Naive B cell (primary cell): ENCODE measurements around the gene CPB2. TPM values are rescaled to one million over a fixed set of nuclear protein-coding genes. Genes with fewer than 3 reads are reported as not detected.

Experiments used
- ATAC-seq, 2 donors: fragments of 150-1000 bp; cut with Tn5 transposase; 2 replicates each; pipeline ENCODE4 v1.10.0; 2021; ENCODE audit warnings: low read depth in 2 of 2, mild to moderate bottlenecking in 2 of 2, moderate library complexity in 2 of 2
- DNase-seq: peaks from one replicate; pipeline ENCODE4 v3.0.0; 2022
- H3K27ac Mint-ChIP-seq, 6 donors: one replicate each; pipeline ENCODE4 v1.8.0; 2020 to 2022; ENCODE audit warnings: mild to moderate bottlenecking in 6 of 6, mixed read lengths in 6 of 6, moderate library complexity in 5 of 6, inconsistent platforms in 2 of 6
- H3K27me3 Mint-ChIP-seq, 3 donors: one replicate each; pipeline ENCODE4 v1.8.0; 2021 to 2022; ENCODE audit warnings: mixed read lengths in 3 of 3, mild to moderate bottlenecking in 1 of 3
- H3K36me3 Mint-ChIP-seq, 2 donors: one replicate each; pipeline ENCODE4 v1.8.0; 2020 to 2022; ENCODE audit warnings: mixed read lengths in 2 of 2, inconsistent platforms in 1 of 2, mild to moderate bottlenecking in 1 of 2
- H3K4me1 Mint-ChIP-seq, 3 donors: one replicate each; pipeline ENCODE4 v1.8.0; 2020 to 2022; ENCODE audit warnings: mixed read lengths in 3 of 3, inconsistent platforms in 1 of 3, mild to moderate bottlenecking in 1 of 3, moderate library complexity in 1 of 3
- H3K4me3 Mint-ChIP-seq, 8 donors: one replicate each; pipeline ENCODE4 v1.8.0; 2020 to 2022; ENCODE audit warnings: mild to moderate bottlenecking in 8 of 8, mixed read lengths in 8 of 8, moderate library complexity in 8 of 8, inconsistent platforms in 2 of 8
- H3K9me3 Mint-ChIP-seq, 7 donors: one replicate each; pipeline ENCODE4 v1.8.0; 2020 to 2022; ENCODE audit warnings: mixed read lengths in 7 of 7, mild to moderate bottlenecking in 5 of 7, inconsistent platforms in 2 of 7, moderate library complexity in 1 of 7
- polyA plus RNA-seq, 6 donors: library from polyadenylated mRNA; unstranded; fragments of 300-500 nt; fragmentation: Illumina TruSeq; gene quantifications; one replicate each; pipeline ENCODE4 v1.2.3, GENCODE V29; 2021; ENCODE audit warnings: low read depth in 6 of 6

Gene CPB2
- polyA plus RNA-seq, 6 donors from 2014 or later = 0.20 TPM; not detected in 5

DNA sequence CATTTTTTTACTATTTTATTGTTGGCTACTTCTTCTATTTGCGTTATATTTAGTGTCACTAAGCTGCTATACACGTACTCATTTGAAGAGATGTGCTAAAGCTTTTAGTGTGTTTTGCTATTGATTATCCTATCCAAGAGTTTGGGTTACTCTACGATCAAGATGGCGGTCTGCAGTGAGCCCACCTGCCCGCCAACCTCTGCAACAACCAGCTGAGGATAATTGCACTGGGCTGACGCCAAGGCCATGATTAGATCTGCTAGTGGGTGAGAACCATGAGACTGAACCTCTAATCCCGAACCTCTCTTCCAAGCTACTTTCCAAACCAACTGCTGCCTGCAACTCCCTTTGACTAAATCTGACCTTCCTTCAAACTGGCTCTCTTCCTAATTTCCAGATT, 1.8 kb downstream of the CPB2 start:
- Mint-ChIP-seq H3K36me3 (peaks cover 0 to 7% of the 10 kb centered on the region in 2 donors), H3K4me1 (peaks cover 15 to 17% (median 16%) of the 10 kb centered on the region in 3 donors), H3K4me3 (no peak overlapping the region), H3K9me3 (no peaks in the 10 kb centered on the region), H3K27me3 (peaks cover 0 to 5% (median 0%) of the 10 kb centered on the region in 3 donors), H3K27ac (no peak overlapping the region)
- ATAC-seq (no peak), DNase-seq (no peak)

DNA sequence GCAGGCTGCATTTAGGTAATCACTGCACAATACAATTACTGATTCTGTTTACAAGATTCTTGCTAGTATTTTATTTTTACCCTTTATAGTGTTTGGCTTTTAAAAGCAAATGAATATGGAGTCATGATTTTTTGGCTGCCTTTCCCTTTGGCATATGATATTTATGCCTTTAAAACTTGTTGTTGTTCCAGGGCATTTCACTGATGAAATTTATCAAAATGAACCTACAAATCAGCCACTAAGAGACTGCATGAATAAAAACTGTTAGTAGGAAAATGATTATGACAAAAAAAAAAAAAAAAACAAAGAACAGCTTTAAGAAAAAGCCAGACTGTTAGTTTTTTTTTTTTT, 2.6 kb downstream of the CPB2 start:
- Mint-ChIP-seq H3K27me3 (no peaks in the 10 kb centered on the region), H3K4me3 (no peak overlapping the region), H3K27ac (no peak overlapping the region), H3K4me1 (peaks cover 13 to 17% (median 14%) of the 10 kb centered on the region in 3 donors), H3K36me3 (peaks cover 0 to 7% of the 10 kb centered on the region in 2 donors), H3K9me3 (no peaks in the 10 kb centered on the region)
- DNase-seq = no peak
- no peak for ATAC-seq

DNA sequence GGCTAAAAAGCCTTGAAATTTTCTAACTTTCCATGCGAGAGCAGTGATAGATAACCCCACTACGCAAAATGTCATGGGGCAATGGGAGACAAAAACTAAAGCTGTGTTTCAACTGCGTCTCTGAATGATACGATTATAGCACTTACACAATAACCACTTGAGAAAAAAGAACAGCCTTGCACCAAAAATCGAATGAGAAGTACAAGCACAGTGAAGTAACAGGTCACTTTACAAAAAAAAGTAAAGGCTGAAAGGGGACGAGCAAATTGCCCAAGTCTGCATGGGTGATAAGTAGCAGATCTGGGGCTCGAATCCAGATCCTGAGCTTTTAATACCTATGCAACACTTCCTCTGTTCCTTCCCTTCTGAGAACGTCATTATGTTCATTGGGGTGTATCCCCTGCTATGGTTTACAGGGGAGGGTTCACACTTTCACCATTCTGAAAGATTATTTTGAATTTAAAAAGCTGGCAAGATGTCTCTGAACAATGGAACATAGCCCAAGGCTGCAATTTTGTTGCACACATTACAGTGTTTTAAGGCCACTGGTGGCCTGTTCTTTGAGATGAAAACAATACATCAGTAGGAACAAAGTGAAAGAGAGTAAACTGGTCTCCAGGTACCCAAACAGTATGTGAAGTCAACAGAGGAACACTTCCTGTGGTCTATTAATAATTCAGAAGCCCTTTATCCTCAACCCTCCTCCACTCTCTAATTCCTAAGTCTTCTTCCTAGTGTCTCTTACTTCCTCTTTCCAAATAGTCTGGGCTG, 3.2 kb downstream of the CPB2 start:
- H3K4me3 Mint-ChIP-seq = no peak overlapping the region
- H3K4me1 Mint-ChIP-seq = peaks cover 8 to 15% (median 10%) of the 10 kb centered on the region in 3 donors
- DNase-seq = no peak
- no peaks in the 10 kb centered on the region for H3K9me3 Mint-ChIP-seq
- ATAC-seq = peak in 1 of 2 donors; percentile 39
- H3K27me3 Mint-ChIP-seq = peaks cover 0 to 4% (median 0%) of the 10 kb centered on the region in 3 donors
- H3K36me3 Mint-ChIP-seq = peaks cover 0 to 7% of the 10 kb centered on the region in 2 donors
- H3K27ac Mint-ChIP-seq = no peak overlapping the region

DNA sequence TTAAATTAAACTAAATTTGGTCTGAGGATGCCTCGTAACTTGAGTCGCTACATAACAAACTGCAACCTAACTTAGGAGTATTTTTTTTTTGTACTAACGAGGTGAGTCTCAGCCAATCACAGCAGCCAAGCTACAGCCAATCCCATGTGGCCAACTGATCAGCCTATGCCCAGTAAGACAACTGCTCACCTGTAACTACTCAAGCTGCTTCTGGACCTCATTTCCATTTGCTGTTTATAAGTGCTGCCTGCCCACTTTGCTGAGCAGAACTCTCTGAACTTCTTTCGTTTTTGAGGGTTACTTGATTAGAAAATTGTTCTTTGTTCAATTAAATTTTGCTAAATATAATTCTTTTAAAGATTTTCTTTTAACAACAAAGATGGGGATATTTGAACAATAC, 3.8 kb downstream of the CPB2 start:
- peaks cover 0 to 10% (median 0%) of the 10 kb centered on the region in 3 donors for H3K27me3 Mint-ChIP-seq
- no peak for ATAC-seq
- no peaks in the 10 kb centered on the region for H3K9me3 Mint-ChIP-seq
- DNase-seq = no peak
- H3K36me3 Mint-ChIP-seq = peaks cover 0 to 7% of the 10 kb centered on the region in 2 donors
- no peak overlapping the region for H3K27ac Mint-ChIP-seq
- no peak overlapping the region for H3K4me3 Mint-ChIP-seq
- peaks cover 8 to 15% (median 10%) of the 10 kb centered on the region in 3 donors for H3K4me1 Mint-ChIP-seq

DNA sequence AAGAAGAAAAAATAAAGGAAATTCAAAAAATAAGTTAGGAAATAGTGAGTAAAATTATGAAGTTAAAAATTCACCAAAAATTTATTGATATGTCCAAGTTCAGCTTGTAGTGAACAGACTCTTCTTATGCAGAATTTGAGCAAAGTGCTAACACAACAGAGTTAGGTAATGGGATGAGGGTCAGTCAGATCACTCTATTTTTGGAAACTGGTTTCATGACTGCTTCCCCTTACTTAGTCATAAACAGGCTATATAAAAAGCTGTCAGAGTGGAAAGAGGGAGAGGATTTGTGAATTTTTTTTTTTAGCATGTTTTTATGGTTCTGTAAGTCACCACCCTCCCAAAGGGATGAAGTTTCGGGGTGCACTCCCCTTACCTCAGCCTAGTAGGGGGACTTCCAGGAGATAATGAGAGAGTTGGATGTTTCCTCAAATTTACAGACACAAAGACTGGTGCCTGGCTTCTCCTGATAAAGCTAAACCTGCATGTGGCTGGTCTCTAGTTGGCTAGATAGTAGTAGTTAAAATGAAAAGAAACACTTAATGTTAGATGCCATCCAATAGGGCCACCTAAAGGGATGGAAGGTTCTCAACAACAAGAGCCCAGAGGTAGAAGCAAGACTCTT, 4.5 kb downstream of the CPB2 start:
- no peak overlapping the region for H3K27ac Mint-ChIP-seq
- H3K27me3 Mint-ChIP-seq = peaks cover 0 to 13% (median 0%) of the 10 kb centered on the region in 3 donors
- H3K9me3 Mint-ChIP-seq = no peaks in the 10 kb centered on the region
- no peak for ATAC-seq
- no peak overlapping the region for H3K4me3 Mint-ChIP-seq
- peaks cover 8 to 15% (median 10%) of the 10 kb centered on the region in 3 donors for H3K4me1 Mint-ChIP-seq
- H3K36me3 Mint-ChIP-seq = peaks cover 0 to 7% of the 10 kb centered on the region in 2 donors
- no peak for DNase-seq

DNA sequence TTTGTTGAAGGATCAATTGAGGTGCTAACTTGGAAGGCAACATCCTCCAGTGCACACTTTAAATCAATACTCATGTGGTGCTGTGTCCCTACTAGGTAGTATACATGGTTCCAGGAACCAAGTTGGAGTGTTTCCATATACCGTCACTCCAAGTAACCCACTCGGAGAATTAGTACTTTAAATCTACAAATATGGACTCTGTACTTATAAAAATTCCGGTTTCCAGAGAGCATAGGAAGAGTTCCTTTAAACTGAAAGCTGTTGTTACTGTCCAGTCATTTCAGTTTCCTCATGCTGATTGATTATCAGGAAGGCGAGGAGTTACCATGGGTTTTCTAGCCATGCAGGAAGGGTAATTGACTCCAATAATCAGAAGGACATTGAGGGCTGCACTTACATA, 7.2 kb downstream of the CPB2 start:
- Mint-ChIP-seq H3K4me1 (peaks cover 8 to 15% (median 10%) of the 10 kb centered on the region in 3 donors), H3K36me3 (no peaks in the 10 kb centered on the region), H3K4me3 (no peak overlapping the region), H3K9me3 (no peaks in the 10 kb centered on the region), H3K27me3 (peaks cover 4 to 24% (median 7%) of the 10 kb centered on the region in 3 donors), H3K27ac (no peak overlapping the region)
- ATAC-seq (no peak), DNase-seq (no peak)

DNA sequence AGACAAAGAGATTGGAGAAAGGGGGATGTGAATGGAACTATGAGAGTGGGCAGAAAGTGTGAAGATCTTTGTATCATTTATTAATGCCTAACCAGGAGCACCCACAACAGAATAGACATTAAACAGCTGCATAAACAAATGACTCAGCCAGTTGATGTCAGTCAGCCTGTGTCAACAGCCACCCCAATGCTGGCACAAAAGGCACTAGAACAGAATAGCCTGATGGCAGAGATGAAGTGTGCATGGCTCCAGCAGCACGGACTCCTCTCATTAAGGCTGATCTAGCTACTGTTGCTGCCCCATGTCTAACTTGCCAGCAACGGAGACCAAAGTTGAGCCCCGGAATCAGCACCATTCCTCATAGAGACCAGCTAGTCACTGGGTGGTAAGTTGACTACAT, 7.8 kb downstream of the CPB2 start:
- ATAC-seq = no peak
- H3K4me3 Mint-ChIP-seq = no peak overlapping the region
- no peak overlapping the region for H3K27ac Mint-ChIP-seq
- peaks cover 4 to 30% (median 11%) of the 10 kb centered on the region in 3 donors for H3K27me3 Mint-ChIP-seq
- H3K9me3 Mint-ChIP-seq = peaks cover 0 to 2% (median 0%) of the 10 kb centered on the region in 7 donors
- DNase-seq = no peak
- H3K4me1 Mint-ChIP-seq = peaks cover 6 to 14% (median 7%) of the 10 kb centered on the region in 3 donors
- no peaks in the 10 kb centered on the region for H3K36me3 Mint-ChIP-seq

DNA sequence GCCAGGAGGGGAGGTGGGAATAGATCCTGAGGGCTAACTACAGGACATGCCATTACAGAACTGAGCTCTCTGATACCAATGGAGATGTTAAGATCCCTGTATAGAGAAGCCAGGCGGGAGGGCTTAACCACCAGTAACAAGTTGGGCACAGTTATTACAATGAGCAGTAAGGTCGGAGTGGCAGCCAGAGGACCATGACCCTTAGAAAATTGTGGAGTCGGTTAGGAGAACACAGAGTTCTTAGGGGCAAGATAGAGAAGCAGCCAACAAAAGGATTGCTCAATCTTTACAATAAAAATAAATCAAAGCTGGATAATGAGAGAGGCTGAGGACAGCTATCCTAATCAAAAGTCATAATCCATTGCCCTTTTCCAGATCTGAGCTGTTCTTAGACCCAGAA, 10.4 kb downstream of the CPB2 start:
- ATAC-seq (no peak), DNase-seq (no peak)
- no peak overlapping the region for H3K4me3 Mint-ChIP-seq
- H3K9me3 Mint-ChIP-seq = peaks cover 0 to 2% (median 0%) of the 10 kb centered on the region in 7 donors
- H3K27ac Mint-ChIP-seq = peak overlapping the region in 1 of 6 donors; percentile 67
- peaks cover 4 to 31% (median 11%) of the 10 kb centered on the region in 3 donors for H3K27me3 Mint-ChIP-seq
- peaks cover 0 to 2% (median 0%) of the 10 kb centered on the region in 3 donors for H3K4me1 Mint-ChIP-seq
- no peaks in the 10 kb centered on the region for H3K36me3 Mint-ChIP-seq

DNA sequence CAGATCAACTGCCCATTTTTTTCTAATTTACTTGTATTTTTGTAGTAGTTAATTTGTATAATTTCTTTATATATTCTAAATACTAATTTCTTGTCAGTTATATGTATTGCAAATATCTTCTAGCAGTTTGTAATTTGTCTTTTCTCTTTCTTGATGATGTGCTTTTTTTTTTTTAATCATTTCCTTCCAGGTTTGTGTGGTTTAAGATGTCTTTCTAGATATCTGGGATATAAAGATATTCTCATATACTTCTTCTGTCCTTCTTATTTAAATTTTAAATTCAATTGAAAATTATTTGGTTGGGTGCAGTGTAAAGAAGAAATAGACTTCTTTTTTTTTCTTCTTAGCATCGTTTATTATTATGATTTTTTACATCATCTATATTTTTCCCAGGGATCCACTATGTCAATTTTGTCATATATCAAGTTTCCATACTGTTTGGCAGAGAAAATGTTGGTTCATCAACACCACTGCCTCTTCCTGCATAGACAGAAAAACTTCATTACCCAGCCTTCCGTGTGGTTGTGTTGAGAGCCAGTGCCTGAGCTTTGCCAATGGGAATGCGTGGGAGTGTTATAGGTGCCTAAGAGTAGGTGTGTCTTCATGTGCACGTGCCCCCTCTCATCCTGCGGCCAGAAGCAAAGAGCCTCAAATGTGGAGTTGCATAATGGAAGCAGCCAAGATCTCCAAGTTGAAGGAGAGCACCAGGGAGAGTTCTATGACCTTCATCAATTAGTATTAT, 15.8 kb downstream of the CPB2 start:
- ATAC-seq (no peak), DNase-seq (no peak)
- Mint-ChIP-seq H3K36me3 (no peaks in the 10 kb centered on the region), H3K4me1 (no peaks in the 10 kb centered on the region), H3K27ac (no peak overlapping the region), H3K27me3 (peaks cover 0 to 10% (median 6%) of the 10 kb centered on the region in 3 donors), H3K4me3 (no peak overlapping the region), H3K9me3 (peaks cover 0 to 2% (median 0%) of the 10 kb centered on the region in 7 donors)

DNA sequence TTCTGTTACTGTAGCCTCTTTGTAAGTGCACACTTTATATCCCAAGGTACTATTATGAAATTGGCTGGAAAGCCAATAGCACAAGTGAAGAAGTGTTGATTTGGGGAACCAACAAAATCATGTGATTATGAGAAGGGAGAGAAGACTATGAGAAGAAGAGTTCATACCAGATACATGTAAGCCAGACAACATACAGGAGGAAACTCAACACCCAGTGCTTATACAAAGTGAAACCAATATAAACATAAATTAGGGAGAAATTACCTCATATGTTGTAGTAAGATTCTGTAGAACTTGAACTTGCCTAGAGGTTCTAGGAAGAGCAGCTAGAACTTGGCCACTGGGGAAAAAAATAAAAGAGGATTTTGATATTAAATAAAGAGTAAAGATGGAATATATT, 17.4 kb downstream of the CPB2 start:
- Mint-ChIP-seq H3K27me3 (peaks cover 0 to 5% (median 3%) of the 10 kb centered on the region in 3 donors), H3K27ac (no peak overlapping the region), H3K4me1 (no peaks in the 10 kb centered on the region), H3K9me3 (peaks cover 0 to 2% (median 0%) of the 10 kb centered on the region in 7 donors), H3K4me3 (no peak overlapping the region), H3K36me3 (no peaks in the 10 kb centered on the region)
- DNase-seq (no peak), ATAC-seq (no peak)

DNA sequence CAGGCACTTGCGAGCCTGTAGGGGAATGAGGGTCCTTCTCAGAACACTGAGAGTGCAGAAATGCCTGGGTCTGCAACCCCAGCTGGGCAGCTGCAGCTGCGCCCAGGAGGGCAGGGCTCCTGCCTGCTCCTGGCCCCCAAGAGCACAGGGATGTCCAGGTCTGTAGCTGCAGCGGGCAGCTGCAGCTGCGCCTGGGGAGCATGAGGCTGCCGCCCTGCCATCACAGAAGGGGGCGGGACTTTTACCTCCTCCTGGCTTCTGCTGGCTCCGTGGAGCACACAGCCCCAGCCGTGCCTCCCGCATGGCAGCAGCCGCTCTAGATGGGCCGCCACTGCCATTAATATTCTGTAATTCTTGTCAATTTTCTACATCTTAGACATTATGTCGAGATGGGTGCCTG, 17.8 kb downstream of the CPB2 start:
- no peak for ATAC-seq

DNA sequence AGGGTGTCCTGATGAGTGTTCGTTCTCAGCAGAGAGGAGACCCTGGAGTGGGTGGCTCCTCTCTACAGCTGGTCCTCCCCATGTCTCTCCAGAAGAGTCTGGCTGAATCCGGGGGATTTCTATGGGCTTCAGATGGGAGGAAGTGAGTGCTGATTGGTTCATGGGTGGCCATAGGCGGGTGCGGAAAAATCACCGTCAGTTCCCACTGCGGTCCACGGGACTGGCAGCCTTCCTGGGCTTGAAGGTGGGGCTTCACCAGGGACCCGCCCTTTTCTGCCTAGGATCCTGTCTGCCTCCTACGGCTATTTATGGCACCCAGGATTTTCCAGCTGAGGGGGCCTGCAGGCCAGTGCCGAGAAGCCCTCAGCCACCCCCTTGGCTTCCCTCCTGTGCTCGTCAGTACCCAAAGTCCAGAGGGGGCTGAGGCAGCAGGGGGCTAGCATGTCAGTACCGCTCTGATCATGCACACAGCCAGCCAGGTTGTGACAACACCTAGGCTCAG, 18.4 kb downstream of the CPB2 start:
- no peak for ATAC-seq
- no peak for DNase-seq
- no peak overlapping the region for H3K4me3 Mint-ChIP-seq
- H3K27ac Mint-ChIP-seq = no peak overlapping the region
- H3K4me1 Mint-ChIP-seq = no peaks in the 10 kb centered on the region
- no peaks in the 10 kb centered on the region for H3K9me3 Mint-ChIP-seq
- H3K27me3 Mint-ChIP-seq = no peaks in the 10 kb centered on the region
- H3K36me3 Mint-ChIP-seq = no peaks in the 10 kb centered on the region

More for the DNA sequence above, 17.8 kb downstream of the CPB2 start:
- Mint-ChIP-seq H3K27ac (no peak overlapping the region), H3K4me1 (no peaks in the 10 kb centered on the region), H3K36me3 (no peaks in the 10 kb centered on the region), H3K27me3 (peaks cover 0 to under 1% (median 0%) of the 10 kb centered on the region in 3 donors), H3K9me3 (no peaks in the 10 kb centered on the region), H3K4me3 (no peak overlapping the region)
- DNase-seq = no peak

DNA sequence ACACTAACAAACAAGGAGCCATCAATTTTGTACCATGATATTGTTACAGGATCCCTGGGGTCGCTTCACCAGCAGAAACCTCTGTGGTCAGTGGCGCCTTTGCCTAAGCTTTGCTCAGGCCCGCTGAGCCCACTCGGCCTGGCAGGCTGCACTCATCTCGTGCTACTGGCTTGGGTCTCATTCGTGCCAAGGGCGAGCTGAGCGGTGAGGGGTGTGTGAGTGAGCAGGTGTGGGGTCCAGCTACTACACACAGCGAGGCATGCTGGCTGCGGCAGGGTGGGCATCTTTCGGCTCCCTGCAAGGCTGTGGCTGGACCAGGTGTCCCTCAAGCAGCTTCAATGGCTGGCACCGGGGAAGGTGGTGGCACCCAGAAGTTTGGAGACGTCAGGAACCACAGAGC, 19.1 kb downstream of the CPB2 start:
- no peak for ATAC-seq
- Mint-ChIP-seq H3K4me1 (no peaks in the 10 kb centered on the region), H3K36me3 (no peaks in the 10 kb centered on the region), H3K9me3 (no peaks in the 10 kb centered on the region), H3K27me3 (no peaks in the 10 kb centered on the region), H3K4me3 (no peak overlapping the region), H3K27ac (no peak overlapping the region)
- no peak for DNase-seq
